Activated T-cell treated with anti-CD3 and anti-CD28 coated beads, Interleukin-2, amount 50 U/mL, for 72 hours (primary cell): Measurements from ENCODE around the gene SLC15A2. TPM values are rescaled to one million over a fixed set of nuclear protein-coding genes. Genes with fewer than 3 reads are reported as not detected.

Experiments used
- ATAC-seq, 2 donors: fragments of 150-1000 bp; cut with Tn5 transposase; replicated peaks in 1 of 2; 2 replicates each; pipeline ENCODE4 v1.10.0; 2021; ENCODE audit warnings: moderate library complexity in 2 of 2, mild to moderate bottlenecking in 1 of 2
- DNase-seq, 2 donors: peaks; one replicate each; pipeline ENCODE4 v3.0.0; 2021 to 2022; ENCODE audit warnings: mixed read lengths in 1 of 2
- H3K27ac Mint-ChIP-seq: one replicate; pipeline ENCODE4 v1.8.0; 2022; ENCODE audit warnings: mild to moderate bottlenecking, moderate library complexity, mixed read lengths
- H3K27me3 Mint-ChIP-seq: one replicate; pipeline ENCODE4 v1.8.0; 2022; ENCODE audit warnings: low read depth, mixed read lengths
- H3K36me3 Mint-ChIP-seq, 2 donors: one replicate each; pipeline ENCODE4 v1.8.0; 2022; ENCODE audit warnings: mixed read lengths in 2 of 2, mild to moderate bottlenecking in 1 of 2; ENCODE audit not compliant: insufficient read depth in 2 of 2
- H3K4me1 Mint-ChIP-seq: one replicate; pipeline ENCODE4 v1.8.0; 2022; ENCODE audit warnings: low read depth, mixed read lengths
- H3K4me3 Mint-ChIP-seq, 2 donors: one replicate each; pipeline ENCODE4 v1.8.0; 2022; ENCODE audit warnings: mild to moderate bottlenecking in 2 of 2, mixed read lengths in 2 of 2, moderate library complexity in 2 of 2
- H3K9me3 Mint-ChIP-seq, 2 donors: one replicate each; pipeline ENCODE4 v1.8.0; 2022; ENCODE audit warnings: mixed read lengths in 2 of 2
- total RNA-seq, 2 donors: library from RNA; stranded (reverse); gene quantifications; one replicate each; pipeline ENCODE4 v1.2.3, GENCODE V29; 2022

Gene SLC15A2
- total RNA-seq, 2 donors from 2014 or later: 2.4 to 3.0 TPM

DNA sequence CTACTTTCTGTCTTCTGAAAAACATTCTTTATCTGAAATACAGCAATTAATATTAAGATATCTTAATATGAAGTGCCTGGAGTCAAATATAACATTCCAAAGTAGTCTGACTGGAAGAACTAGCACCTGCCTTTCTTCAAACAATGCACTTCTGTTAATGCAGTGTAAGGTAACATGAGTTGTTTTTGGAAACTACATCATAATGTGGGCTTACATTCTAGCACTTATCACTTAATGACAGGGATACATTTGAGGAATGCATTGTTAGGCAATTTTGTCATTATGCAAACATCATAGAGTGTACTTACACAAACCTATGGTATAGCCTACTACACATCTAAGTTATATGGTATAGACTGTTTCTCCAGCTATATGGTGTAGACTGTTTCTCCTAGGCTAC, 49.2 kb downstream of the SLC15A2 start:
- no peaks in the 10 kb centered on the region for H3K36me3 Mint-ChIP-seq
- no peak overlapping the region for H3K27ac Mint-ChIP-seq
- no peak overlapping the region for H3K4me3 Mint-ChIP-seq
- no peaks in the 10 kb centered on the region for H3K27me3 Mint-ChIP-seq
- ATAC-seq (no peak), DNase-seq (no peak)
- H3K4me1 Mint-ChIP-seq: no peaks in the 10 kb centered on the region
- no peaks in the 10 kb centered on the region for H3K9me3 Mint-ChIP-seq

GRCh38 chr3:121948641-121949040, 54.4 kb downstream of the SLC15A2 start:
- Mint-ChIP-seq H3K36me3 (peaks cover 3 to 8% of the 10 kb centered on the region in 2 donors), H3K27me3 (no peaks in the 10 kb centered on the region), H3K9me3 (peaks cover 4 to 8% of the 10 kb centered on the region in 2 donors), H3K4me3 (no peak overlapping the region), H3K27ac (no peak overlapping the region), H3K4me1 (no peaks in the 10 kb centered on the region)
- DNase-seq (no peak), ATAC-seq (no peak)

DNA sequence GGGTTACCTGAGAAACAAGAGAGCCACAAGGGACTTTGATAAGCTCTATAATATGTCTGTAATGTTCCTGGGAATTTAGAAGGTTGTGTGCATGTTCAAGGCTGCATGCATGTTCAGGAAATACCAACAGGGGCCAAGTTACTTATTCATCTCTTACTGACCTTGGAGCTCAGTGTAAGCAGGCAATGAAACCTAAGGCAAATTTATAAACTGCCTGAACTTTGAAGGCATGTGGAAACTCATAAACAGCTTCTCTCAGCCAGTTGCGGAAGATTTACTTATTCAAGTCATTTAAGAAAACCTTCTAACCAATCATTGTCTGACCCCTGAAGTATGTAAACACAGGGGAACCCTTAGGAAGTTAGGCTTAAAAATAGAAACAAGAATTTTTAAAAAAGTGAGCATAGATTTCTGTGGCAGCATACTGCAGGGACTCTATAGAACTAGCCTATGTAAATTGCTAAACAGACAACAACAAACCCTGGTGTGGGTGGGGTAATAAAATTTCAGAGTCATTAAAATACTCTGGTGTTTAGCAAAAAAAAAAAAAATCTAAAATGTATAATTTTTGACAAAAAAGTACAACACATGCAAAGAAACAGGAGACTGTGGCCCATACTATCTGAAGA, 57.2 kb downstream of the SLC15A2 start:
- H3K27me3 Mint-ChIP-seq: no peaks in the 10 kb centered on the region

DNA sequence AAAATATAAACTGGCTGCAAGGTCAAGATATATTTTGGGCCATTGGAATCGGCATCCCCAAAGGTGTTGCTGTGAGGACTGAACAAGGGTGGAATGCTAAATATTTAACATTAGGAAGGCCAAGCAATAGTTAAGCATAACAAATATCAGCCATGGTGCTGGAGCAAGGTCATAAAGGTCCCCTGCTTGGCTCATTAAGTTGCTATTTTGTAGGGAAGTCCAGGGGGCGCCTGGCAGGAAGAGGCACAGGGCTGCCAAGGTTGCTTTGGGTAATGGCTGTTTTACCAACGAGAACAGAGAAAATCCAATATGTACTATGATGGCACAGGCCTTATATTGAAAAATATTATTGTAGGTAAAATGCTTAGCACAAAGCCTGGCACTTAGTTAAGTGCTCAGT, 62.2 kb downstream of the SLC15A2 start:
- Mint-ChIP-seq H3K27ac (no peak overlapping the region), H3K4me1 (no peaks in the 10 kb centered on the region), H3K27me3 (peaks cover 7% of the 10 kb centered on the region), H3K36me3 (peaks cover 3 to 7% of the 10 kb centered on the region in 2 donors), H3K4me3 (no peak overlapping the region), H3K9me3 (peaks cover 6 to 7% of the 10 kb centered on the region in 2 donors)
- DNase-seq (no peak), ATAC-seq (no peak)

More for the DNA sequence above, 57.2 kb downstream of the SLC15A2 start:
- no peak overlapping the region for H3K4me3 Mint-ChIP-seq
- H3K9me3 Mint-ChIP-seq: peaks cover 4 to 8% of the 10 kb centered on the region in 2 donors
- DNase-seq (no peak), ATAC-seq (no peak)
- peaks cover 3 to 8% of the 10 kb centered on the region in 2 donors for H3K36me3 Mint-ChIP-seq
- no peak overlapping the region for H3K27ac Mint-ChIP-seq
- no peaks in the 10 kb centered on the region for H3K4me1 Mint-ChIP-seq

DNA sequence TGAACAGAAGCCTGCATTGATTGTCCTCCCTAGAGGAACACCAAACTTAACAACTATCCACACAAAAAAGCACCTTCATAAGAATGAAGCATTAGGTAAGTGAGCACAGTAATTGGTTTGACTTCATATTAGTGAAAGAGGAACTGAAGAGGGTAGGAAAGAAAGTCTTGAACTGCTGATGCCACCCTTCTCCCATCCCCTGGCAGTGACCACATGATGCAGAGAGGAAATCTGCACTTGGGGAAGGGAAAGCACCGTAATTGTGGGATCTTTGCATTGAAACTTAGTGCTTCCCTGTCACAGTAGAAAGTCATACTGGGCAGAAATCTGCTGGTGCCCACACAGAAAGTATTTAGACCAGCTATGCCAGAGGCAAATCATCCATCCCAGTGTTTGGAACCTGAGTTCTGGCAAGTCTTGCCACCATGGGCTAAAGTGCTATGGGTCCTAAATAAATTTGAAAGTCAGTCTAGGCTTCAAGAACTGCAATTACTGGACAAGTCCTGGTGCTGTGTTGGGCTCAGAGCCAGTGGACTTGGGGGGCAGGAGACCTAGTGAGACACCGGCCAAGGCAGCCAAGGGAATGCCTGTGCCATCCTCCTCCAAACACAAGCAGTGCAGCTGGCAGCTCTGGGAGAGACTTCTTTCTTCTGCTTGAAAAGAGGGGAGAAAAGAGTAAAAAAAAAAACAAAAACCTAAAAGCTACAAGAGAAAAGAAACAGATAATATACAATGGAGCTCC, 63.6 kb downstream of the SLC15A2 start:
- Mint-ChIP-seq H3K9me3 (peaks cover 1 to 6% of the 10 kb centered on the region in 2 donors), H3K4me1 (no peaks in the 10 kb centered on the region), H3K4me3 (no peak overlapping the region), H3K36me3 (peaks cover 0 to 2% of the 10 kb centered on the region in 2 donors), H3K27ac (no peak overlapping the region), H3K27me3 (peaks cover 7% of the 10 kb centered on the region)
- no peak for ATAC-seq
- no peak for DNase-seq

GRCh38 chr3:121958801-121959200, 64.6 kb downstream of the SLC15A2 start:
- peaks cover 1 to 6% of the 10 kb centered on the region in 2 donors for H3K9me3 Mint-ChIP-seq
- peaks cover 0 to 2% of the 10 kb centered on the region in 2 donors for H3K36me3 Mint-ChIP-seq
- DNase-seq (no peak), ATAC-seq (no peak)
- H3K4me1 Mint-ChIP-seq: no peaks in the 10 kb centered on the region
- peak overlapping the region; percentile 69 for H3K27ac Mint-ChIP-seq
- H3K27me3 Mint-ChIP-seq: peaks cover 7% of the 10 kb centered on the region
- no peak overlapping the region for H3K4me3 Mint-ChIP-seq

DNA sequence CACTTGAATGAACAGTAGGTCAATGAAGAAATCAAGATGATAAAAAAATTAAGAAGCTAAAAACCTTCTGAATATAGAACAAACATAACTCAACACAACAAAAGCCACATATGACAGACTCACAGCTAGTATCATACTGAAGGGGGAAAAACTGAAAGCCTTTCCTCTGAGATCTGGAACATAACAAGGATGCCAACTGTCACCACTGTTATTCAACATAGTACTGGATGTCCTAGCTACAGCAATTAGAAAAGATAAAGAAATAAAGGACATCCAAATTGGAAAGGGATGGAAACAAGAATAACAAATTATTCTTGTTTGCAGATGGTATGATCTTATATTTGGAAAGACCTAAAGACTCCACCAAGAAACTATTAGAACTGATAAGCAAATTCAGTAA, 67.1 kb downstream of the SLC15A2 start:
- no peaks in the 10 kb centered on the region for H3K4me1 Mint-ChIP-seq
- DNase-seq (no peak), ATAC-seq (no peak)
- H3K36me3 Mint-ChIP-seq: peaks cover 0 to 2% of the 10 kb centered on the region in 2 donors
- H3K27ac Mint-ChIP-seq: no peak overlapping the region
- peaks cover 3 to 8% of the 10 kb centered on the region in 2 donors for H3K9me3 Mint-ChIP-seq
- H3K4me3 Mint-ChIP-seq: no peak overlapping the region
- peaks cover 13% of the 10 kb centered on the region for H3K27me3 Mint-ChIP-seq

DNA sequence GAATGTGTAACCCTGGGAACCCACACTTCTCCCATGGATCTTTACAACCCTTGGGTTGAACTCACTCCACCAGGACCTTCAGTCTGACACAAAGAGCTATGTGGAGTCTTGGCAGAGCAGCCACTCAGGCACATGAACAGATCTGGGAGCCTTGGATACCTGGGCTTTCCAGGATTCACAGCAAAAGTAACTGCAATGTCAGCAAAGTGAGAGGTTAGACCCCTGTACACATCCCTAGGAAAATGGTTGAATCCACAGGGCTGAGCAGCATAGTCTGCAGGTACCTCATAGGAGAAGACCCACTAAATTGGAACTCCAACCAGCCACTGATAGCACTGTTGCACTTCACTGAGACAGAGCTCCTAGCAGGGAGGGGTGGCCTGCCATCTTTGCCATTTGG, 68.2 kb downstream of the SLC15A2 start:
- no peaks in the 10 kb centered on the region for H3K4me1 Mint-ChIP-seq

GRCh38 chr3:121963608-121964007, 69.4 kb downstream of the SLC15A2 start:
- no peaks in the 10 kb centered on the region for H3K4me1 Mint-ChIP-seq
- H3K27ac Mint-ChIP-seq: no peak overlapping the region
- peaks cover 5 to 8% of the 10 kb centered on the region in 2 donors for H3K9me3 Mint-ChIP-seq
- H3K36me3 Mint-ChIP-seq: no peaks in the 10 kb centered on the region
- H3K4me3 Mint-ChIP-seq: no peak overlapping the region
- H3K27me3 Mint-ChIP-seq: peaks cover 13% of the 10 kb centered on the region
- ATAC-seq (no peak), DNase-seq (no peak)

More for the DNA sequence above, 68.2 kb downstream of the SLC15A2 start:
- H3K9me3 Mint-ChIP-seq: peaks cover 3 to 8% of the 10 kb centered on the region in 2 donors
- H3K27ac Mint-ChIP-seq: no peak overlapping the region
- peaks cover 13% of the 10 kb centered on the region for H3K27me3 Mint-ChIP-seq
- no peak for ATAC-seq
- no peak for DNase-seq
- H3K4me3 Mint-ChIP-seq: no peak overlapping the region
- H3K36me3 Mint-ChIP-seq: peaks cover 0 to 2% of the 10 kb centered on the region in 2 donors

DNA sequence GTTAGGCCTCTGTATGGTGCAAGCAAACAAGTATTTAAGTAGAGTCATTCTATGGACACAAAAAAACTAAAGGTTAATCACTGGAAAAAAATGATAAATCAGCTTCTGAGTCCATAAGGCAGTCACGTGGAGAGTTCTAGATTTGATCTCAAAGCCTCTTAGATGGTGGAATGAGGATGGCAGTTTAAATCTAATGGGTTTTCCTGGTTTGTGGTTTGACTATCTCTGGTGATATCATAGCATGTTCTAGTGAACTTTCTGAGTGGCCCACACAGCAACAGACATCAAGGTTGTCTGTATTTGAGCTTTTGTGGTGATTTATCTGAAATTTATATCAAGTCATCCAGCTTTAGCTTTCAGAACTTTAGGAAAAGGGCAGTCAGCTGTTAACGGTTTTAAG, 75.4 kb downstream of the SLC15A2 start:
- Mint-ChIP-seq H3K9me3 (peaks cover 3% of the 10 kb centered on the region in 2 donors), H3K4me1 (no peaks in the 10 kb centered on the region), H3K27ac (no peak overlapping the region), H3K4me3 (no peak overlapping the region), H3K36me3 (no peaks in the 10 kb centered on the region), H3K27me3 (peaks cover 3% of the 10 kb centered on the region)
- DNase-seq (no peak), ATAC-seq (no peak)

DNA sequence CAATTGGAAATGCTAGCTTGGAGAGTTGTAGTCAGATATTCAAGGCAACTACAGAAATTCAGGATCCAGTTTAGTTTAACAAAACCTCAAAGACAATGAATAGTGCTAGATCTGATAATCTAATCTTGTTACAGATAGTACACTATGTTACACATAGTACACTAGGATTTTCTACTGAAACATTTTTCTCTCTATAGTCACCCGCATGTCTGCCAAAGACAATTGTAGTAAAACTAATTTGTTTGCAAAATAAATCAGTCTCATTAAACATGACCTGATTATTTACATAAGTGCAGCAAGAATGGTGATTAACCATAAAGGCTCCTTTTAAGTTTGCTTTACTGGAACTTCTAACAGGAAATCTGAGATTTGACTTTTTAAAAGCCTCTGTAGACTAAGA, 75.8 kb downstream of the SLC15A2 start:
- Mint-ChIP-seq H3K27me3 (no peaks in the 10 kb centered on the region), H3K36me3 (no peaks in the 10 kb centered on the region), H3K9me3 (peaks cover 3% of the 10 kb centered on the region in 2 donors), H3K4me3 (no peak overlapping the region), H3K27ac (no peak overlapping the region), H3K4me1 (no peaks in the 10 kb centered on the region)
- no peak for ATAC-seq
- DNase-seq: no peak

DNA sequence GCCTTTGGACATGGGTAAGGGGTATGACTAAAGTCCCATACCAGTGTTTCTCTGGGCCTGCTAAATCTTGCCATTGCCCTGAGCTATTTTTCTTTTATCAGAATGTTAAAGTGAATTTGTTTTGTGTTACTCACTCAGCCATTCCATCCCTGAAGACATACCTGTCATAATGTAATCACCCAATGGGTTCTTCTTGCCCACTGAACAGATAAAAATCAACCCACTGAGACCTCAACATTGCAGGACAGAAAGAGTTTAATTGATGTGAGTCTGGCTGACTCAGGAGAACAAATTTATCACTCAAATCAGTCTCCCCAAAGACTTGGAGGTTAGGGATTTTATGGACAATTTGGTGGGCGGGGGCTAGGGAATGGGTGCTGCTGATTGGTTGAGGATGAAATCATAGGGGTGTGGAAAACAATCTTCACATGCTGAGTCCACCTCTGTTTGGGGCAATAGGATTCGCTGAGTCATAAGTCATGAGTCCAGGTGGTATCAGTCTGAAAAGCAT, 80.5 kb downstream of the SLC15A2 start:
- H3K27me3 Mint-ChIP-seq: peaks cover 5% of the 10 kb centered on the region
- H3K36me3 Mint-ChIP-seq: peaks cover 0 to 5% of the 10 kb centered on the region in 2 donors
- H3K27ac Mint-ChIP-seq: no peak overlapping the region
- H3K9me3 Mint-ChIP-seq: peaks cover 0 to 5% of the 10 kb centered on the region in 2 donors
- DNase-seq: no peak
- no peak for ATAC-seq
- H3K4me3 Mint-ChIP-seq: no peak overlapping the region
- no peaks in the 10 kb centered on the region for H3K4me1 Mint-ChIP-seq

DNA sequence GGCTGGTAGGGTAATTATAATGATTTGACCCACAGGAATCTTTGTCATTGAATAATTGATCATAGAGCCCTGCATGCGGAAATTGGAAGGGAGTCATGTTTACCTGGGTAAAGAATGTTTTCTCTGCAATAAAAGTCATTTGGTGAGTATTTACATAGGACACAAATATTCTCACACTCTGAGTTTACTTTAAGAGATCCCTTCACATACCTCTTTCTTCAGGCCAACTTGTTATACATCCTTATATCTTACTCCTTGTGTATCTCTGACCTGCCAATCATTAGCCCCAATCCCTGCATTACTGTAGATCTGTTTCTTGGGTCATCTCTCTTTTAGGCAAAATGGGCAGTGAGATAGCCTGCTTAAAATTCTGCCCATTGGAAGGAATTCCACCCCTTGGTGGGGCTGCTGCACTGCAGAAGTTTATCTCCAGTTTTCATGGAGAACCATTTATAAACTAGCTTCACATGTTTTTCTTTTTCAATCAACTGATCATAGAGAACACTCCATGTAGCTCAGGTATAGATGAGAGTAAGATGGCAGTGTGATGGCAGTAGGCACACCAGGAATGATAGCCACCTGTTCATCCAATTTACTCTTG, 81.6 kb downstream of the SLC15A2 start:
- ATAC-seq (no peak), DNase-seq (no peak)
- Mint-ChIP-seq H3K27me3 (peaks cover 5% of the 10 kb centered on the region), H3K4me3 (no peak overlapping the region), H3K9me3 (peaks cover 0 to 5% of the 10 kb centered on the region in 2 donors), H3K36me3 (peaks cover 0 to 5% of the 10 kb centered on the region in 2 donors), H3K27ac (no peak overlapping the region), H3K4me1 (no peaks in the 10 kb centered on the region)
